HFFc6 (cell line): Measurements from ENCODE around the gene RNU1-2. TPM values are rescaled to one million over a fixed set of nuclear protein-coding genes. Genes with fewer than 3 reads are reported as not detected.
"Not testable (repeated sequence)": the region's sequence is repeated elsewhere in the genome, so short reads cannot be mapped to it uniquely, and the experiment has no call there.

Experiments used
- DNase-seq: peaks from one replicate; pipeline ENCODE4 v3.0.0-alpha.2; 2018
- H3K27ac Mint-ChIP-seq: 2 replicates; pipeline ENCODE4 v1.8.0; 2020; ENCODE audit warnings: mild to moderate bottlenecking, mixed read lengths
- H3K27me3 Mint-ChIP-seq: 2 replicates; pipeline ENCODE4 v1.8.0; 2021; ENCODE audit warnings: mild to moderate bottlenecking, moderate library complexity, mixed read lengths; ENCODE audit not compliant: insufficient read depth
- H3K36me3 Mint-ChIP-seq: 2 replicates; pipeline ENCODE4 v1.8.0; 2021; ENCODE audit warnings: low read depth, mixed read lengths
- H3K4me1 Mint-ChIP-seq: 2 replicates; pipeline ENCODE4 v1.8.0; 2020; ENCODE audit warnings: low read depth, mixed read lengths
- H3K4me3 Mint-ChIP-seq: 2 replicates; pipeline ENCODE4 v1.8.0; 2020; ENCODE audit warnings: mild to moderate bottlenecking, moderate library complexity, mixed read lengths
- H3K9me3 Mint-ChIP-seq: 2 replicates; pipeline ENCODE4 v1.8.0; 2020; ENCODE audit warnings: mild to moderate bottlenecking, mixed read lengths
- CTCF ChIP-seq: fragments of 200-600 bp; sonication (generic); IDR thresholded peaks from 2 replicates; pipeline ENCODE4 v1.5.0; 2021; ENCODE audit warnings: antibody characterized with exemption, mild to moderate bottlenecking
- microRNA-seq: library from miRNA; unstranded; fragments of <30 nt; microRNA quantifications from one replicate; pipeline ENCODE4, GENCODE V29; 2019
- total RNA-seq, 6 experiments: library from RNA; stranded (reverse); fragmentation: NEBNext Ultra II Directional; extraction: Animal tissue kit (Norgen Biotek cat#: 25700); gene quantifications; 2 replicates in 1 of 6; 3 replicates in 5 of 6; pipeline ENCODE4 v1.2.3, GENCODE V29; 2021

Gene RNU1-2
- total RNA-seq, 6 experiments from 2014 or later = 1,191 to 2,394 (median 1,819) TPM

DNA sequence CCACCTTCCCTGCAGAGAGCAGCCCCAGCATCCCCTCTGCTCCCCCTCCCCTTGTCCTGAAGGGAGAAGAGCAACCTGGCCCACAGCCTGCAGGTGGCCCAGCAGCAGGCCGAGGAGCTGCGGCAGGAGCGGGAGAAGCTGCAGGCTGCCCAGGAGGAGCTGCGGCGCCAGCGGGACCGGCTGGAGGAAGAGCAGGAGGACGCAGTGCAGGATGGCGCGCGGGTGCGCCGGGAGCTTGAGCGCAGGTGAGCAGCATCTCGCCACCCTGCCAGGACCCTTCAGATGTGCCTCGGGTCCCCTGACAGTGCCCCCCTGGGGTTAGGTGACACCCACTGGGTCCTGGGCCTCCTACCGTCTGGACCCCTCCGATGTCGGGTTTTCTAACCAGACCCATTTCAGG lies 48.3 kb downstream of the RNU1-2 start:
- Mint-ChIP-seq H3K9me3 (no peaks in the 10 kb centered on the region), H3K27ac (no peak overlapping the region), H3K4me3 (no peak overlapping the region), H3K27me3 (no peaks in the 10 kb centered on the region), H3K36me3 (no peaks in the 10 kb centered on the region), H3K4me1 (peaks cover 3% of the 10 kb centered on the region)
- no peak for DNase-seq
- no peak for TF ChIP-seq CTCF

DNA sequence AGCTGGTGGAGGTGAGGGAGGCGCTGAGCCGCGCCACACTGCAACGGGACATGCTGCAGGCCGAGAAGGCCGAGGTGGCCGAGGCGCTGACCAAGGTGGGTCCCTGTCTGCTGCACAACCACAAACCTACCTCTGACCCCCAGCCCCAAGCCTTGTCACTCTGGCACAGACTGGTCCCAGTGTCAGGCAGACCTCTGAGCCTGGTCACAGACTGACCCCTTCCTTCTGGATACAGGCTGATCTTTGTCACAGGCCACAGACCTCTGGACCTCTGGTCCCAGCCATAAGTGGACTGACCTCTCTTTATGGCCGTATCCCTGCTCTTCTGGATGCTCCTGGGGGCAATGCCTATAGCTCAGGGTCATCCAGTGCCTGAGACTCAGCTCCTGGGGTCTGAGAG lies 49.7 kb downstream of the RNU1-2 start:
- H3K4me1 Mint-ChIP-seq, DNase-seq, H3K27me3 Mint-ChIP-seq, H3K36me3 Mint-ChIP-seq, H3K9me3 Mint-ChIP-seq, H3K27ac Mint-ChIP-seq, H3K4me3 Mint-ChIP-seq: not testable (repeated sequence)

Small RNA genes within 50 kb of the gene (microRNA-seq; reads per million reads assigned to microRNA genes)
- not detected for gene MIR3675

Other genes starting within 250 kb of the RNU1-2 start
- 1,000 to 10,000 TPM; 1,191 to 2,394 (median 1,819) TPM for gene RNU1-3, start 229.0 kb upstream of the RNU1-2 start, total RNA-seq
- gene RNU1-4, start 155.5 kb upstream of the RNU1-2 start, total RNA-seq = 1,000 to 10,000 TPM; 1,191 to 2,394 (median 1,819) TPM
- gene CROCC, start 26.0 kb downstream of the RNU1-2 start, total RNA-seq = 10 to 100 TPM; 10.3 to 14.6 (median 12.5) TPM
- gene MFAP2, start 84.6 kb downstream of the RNU1-2 start, total RNA-seq = 10 to 100 TPM; 33.7 to 53.4 (median 47.5) TPM
- 10 to 100 TPM; 26.8 to 33.6 (median 29.4) TPM for gene ATP13A2, start 115.9 kb downstream of the RNU1-2 start, total RNA-seq
- 100 to 1,000 TPM; 112 to 128 (median 116) TPM for gene SDHB, start 158.1 kb downstream of the RNU1-2 start, total RNA-seq
- gene PADI2, start 223.5 kb downstream of the RNU1-2 start, total RNA-seq = under 1 TPM in 4 of 6 experiments, not detected in 2; 0.05 to 0.33 (median 0.13) TPM